Neural cell (in vitro differentiated cells): ENCODE measurements around the gene PTPRF.

Source experiments
- CTCF ChIP-seq: fragments of 450-650 bp; IDR thresholded peaks from 2 replicates; pipeline ENCODE4 v1.5.1; 2014; ENCODE audit warnings: antibody characterized with exemption, mild to moderate bottlenecking, moderate library complexity; ENCODE audit not compliant: poor library complexity, severe bottlenecking
- EP300 ChIP-seq: fragments of 450-650 bp; conservative IDR thresholded peaks from 2 replicates; pipeline ENCODE4 v1.6.1; 2014; ENCODE audit warnings: antibody characterized with exemption, mild to moderate bottlenecking, moderate library complexity; ENCODE audit not compliant: poor library complexity, severe bottlenecking
- EZH2 ChIP-seq: fragments of 200-600, 300-800 bp; shearing (Covaris generic), sonication (generic); IDR thresholded peaks from 2 replicates; pipeline ENCODE4 v1.6.1; 2014; ENCODE audit warnings: antibody characterized with exemption, low read length, borderline replicate concordance, mild to moderate bottlenecking; ENCODE audit not compliant: insufficient read depth, poor library complexity, severe bottlenecking
- POLR2AphosphoS5 ChIP-seq: IDR thresholded peaks from 2 replicates; pipeline ENCODE4 v1.6.1; 2012
- RAD21 ChIP-seq: fragments of 450-650 bp; conservative IDR thresholded peaks from 2 replicates; pipeline ENCODE4 v1.6.1; 2014; ENCODE audit warnings: antibody characterized with exemption, mild to moderate bottlenecking, moderate library complexity
- TAF1 ChIP-seq: IDR thresholded peaks from 2 replicates; pipeline ENCODE4 v1.6.1; 2012; ENCODE audit warnings: low read depth

GRCh38 chr1:43539726-43540434, 9.2 kb downstream of the PTPRF start:
- no peak for TF ChIP-seq EZH2
- no peak for TF ChIP-seq CTCF
- TF ChIP-seq EP300 = no peak
- TF ChIP-seq POLR2AphosphoS5 = no peak
- TF ChIP-seq TAF1 = no peak
- no peak for TF ChIP-seq RAD21
